ENCODE measurements around the gene TTLL9.
"Not testable (repeated sequence)": the region's sequence is repeated elsewhere in the genome, so short reads cannot be mapped to it uniquely, and the experiment has no call there.

TTLL9 gene

GRCh38 chr20:31890646-31891045 is 20.2 kb downstream of the TTLL9 start:
- no peak for DNase-seq

- no peak for DNase-seq
Observed at GRCh38 chr20:31894980-31895675, 24.7 kb downstream of the TTLL9 start.

DNA sequence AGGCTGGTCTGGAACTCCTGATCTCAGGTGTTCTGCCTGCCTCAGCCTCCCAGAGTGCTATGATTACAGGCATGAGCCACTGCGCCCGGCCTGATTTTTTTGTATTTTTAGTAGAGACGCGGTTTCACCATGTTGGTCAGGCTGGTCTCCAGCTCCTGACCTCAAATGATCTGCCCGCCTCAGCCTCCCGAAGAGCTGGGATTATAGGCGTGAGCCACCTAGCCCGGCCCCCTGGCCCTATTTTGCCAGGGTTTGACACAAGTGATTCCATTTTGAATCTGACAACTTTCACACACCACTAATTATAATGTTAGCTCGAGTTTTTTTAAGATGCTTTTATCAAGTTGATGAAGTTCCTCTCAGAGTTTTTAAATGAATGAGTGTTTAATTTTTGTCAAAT is 25.6 kb downstream of the TTLL9 start:
- DNase-seq: no peak

DNA sequence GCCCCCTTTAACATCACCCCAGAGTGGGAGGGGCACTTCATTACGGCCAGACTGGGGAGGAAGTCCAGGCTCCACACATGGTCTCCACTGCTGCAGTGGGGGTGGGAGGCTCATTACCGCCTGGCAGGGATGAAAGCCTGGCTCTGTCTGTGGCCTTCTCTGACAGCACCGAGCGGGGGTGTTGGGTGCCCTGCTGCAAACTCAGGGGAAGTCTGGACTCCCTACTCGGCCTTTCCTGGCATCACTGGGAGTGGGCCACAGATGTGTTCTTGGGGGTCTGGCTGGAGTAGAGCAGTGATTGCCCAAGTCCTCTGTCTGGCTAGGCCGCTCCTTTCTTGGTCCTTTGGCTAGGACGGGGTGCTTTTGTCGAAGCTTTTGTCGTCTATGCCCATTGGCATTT is 27.1 kb downstream of the TTLL9 start:
- DNase-seq: no peak

DNA sequence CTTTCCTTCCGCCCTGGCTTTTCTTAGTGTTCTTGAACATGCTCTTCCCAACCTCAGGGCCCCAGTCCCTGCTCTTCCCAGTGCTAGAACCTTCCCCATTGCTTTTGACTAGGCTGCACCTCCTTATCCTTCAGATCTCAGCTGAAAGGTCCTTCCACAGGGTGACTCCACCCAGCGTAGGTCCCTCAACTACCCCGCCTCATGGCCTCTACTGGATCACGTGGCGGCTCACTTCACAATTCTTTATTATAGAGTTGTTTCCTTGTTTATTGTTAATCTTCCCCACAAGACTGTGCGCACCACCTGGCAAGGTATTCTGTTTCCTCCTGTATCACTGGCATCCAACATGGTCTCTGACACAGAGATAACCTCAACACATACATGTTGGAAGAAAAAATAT is 31.2 kb downstream of the TTLL9 start:
- no peak for DNase-seq

DNA sequence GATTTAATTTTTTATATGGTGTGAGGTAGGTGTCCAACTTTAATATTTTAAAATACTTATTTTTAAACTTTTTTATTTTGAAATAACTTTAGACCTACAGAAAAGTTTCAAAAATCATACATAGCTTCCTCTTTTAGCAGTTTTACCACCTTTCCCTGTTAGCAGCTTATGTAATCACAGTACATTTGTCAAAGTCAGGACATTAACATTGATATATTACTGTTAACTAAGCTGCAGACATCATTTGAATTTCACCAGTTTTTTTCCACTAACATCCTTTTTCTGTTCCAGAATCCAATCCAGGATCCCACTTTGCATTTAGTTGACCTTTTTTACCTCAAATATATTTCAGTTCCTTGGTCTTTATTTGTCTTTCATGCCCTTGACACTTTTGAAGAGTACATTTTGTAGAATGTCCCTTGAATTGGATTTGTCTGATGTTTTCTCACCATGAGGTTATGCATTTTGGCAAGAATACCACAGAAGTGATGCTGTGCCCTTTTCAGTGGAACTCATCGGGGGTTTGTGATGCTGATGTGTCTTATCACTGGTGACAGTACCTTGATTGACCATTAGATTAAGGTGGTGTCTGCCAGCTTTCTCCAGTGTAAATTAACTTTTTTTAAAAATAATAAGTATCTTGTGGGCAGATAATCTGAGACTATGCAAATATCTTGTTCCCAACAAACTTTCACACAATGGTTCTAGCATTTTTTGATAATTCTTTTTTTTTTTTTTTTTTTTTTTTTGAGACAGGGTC is 33.4 kb downstream of the TTLL9 start:
- DNase-seq: no peak

GRCh38 chr20:31906001-31906400 is 35.6 kb downstream of the TTLL9 start:
- no peak for DNase-seq

DNA sequence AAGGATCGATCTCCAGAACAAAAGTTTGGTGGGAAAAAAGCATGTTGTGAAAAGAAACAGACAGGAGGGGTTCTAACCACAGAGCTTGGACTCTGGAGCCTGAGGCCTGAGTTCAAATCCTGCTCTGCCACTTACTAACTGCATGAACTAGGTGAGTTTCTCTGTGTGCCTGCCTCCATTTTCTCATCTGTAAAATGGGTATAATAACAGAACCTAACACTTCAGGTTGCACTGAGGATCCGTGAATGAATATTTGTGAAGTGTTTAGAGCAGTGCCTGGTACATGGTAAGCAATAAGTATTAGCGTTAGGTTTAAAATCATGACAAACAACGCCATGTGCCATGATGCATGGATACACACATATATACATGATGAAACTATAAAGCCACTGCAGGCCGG is 36.6 kb downstream of the TTLL9 start:
- DNase-seq: no peak

GRCh38 chr20:31908016-31908415 is 37.6 kb downstream of the TTLL9 start:
- no peak for DNase-seq

DNA sequence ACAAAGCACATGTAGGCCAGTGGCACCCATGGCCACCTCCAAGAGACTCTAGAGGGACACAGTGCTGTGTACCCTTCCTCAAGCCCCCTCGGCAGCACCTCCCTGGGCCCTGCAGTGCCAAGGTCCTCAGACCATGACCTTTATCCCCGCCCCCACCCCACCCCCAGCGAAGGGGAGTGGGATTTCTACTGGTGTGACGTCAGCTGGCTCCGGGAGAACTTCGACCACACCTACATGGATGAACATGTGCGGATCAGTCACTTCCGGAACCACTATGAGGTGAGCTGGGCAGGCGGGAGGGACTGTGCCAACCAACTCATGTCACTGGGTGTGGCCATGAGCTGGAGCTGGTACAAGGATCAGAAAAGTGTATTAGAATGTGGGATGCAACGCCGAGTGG is 38.0 kb downstream of the TTLL9 start:
- no peak for DNase-seq

GRCh38 chr20:31909253-31910070 is 39.0 kb downstream of the TTLL9 start:
- DNase-seq: no peak

DNA sequence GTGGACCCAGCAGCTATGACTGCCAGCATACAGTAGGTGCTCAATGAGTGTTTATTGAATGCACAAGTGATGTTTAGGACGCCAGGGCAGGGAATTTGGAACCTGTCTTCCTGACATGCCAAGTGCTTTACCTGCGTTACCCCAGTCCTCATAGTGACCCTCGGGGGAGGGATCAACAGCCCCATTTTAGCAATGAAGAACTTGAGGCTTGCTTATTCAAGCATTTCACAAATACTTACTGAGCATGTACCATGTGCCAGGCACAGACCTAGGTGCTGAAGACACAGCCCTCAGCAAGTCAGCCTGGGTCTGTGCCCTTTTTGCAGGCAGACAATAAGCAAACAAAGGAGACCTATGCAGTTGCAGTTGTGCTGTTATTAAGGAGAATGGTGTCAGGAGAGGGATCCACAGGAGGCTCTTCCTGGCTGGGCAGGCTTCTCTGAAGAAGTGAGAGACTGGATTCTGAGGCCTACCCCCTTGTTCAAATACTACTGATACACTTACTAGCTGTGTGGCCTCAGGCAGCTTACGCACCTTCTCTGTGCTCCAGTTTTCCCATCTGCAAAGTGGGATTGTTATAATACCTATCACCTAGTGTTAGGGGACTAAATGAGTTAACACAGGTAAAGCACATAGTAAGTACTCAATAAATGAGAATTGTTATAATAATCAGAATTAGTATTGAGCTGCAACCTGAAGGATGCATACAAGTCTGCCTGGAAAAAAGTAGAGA is 39.8 kb downstream of the TTLL9 start:
- no peak for DNase-seq

DNA sequence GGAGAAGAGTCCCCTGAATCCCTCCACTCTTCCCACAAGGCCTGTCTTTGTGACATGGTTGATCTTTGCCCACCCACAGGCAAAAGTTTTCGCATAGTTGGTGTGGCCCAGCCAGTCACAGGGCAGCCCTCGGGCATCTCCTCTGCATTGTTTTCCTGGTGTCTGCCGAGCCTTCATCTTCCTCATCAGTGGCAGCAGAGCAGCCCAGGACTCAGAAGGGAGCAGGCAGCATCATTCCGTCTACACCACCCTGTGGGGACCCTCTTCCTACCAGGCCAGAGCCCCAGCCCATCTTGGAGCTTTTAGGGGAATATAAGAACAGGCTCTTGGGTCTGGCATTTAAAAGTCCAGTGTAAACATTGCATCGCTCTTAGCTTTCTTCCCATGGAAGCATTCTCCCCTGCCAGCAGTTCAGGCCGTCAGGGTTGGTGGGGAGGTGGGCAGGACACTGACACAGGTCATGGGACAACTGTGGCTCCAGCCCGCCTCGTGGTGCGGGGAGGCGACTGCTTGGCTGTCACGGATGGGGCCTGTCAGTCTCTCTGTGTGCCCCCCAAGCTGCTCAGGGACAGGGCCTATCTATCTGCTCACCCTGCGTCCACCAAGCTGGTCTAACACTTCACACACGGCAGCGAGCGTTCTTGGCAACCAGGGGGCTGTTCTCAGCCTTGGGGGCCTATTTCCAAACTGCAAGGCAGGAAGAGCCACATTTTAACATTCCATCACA is 43.2 kb downstream of the TTLL9 start:
- DNase-seq: no peak

GRCh38 chr20:31914170-31914569 is 43.7 kb downstream of the TTLL9 start:
- no peak for DNase-seq

DNA sequence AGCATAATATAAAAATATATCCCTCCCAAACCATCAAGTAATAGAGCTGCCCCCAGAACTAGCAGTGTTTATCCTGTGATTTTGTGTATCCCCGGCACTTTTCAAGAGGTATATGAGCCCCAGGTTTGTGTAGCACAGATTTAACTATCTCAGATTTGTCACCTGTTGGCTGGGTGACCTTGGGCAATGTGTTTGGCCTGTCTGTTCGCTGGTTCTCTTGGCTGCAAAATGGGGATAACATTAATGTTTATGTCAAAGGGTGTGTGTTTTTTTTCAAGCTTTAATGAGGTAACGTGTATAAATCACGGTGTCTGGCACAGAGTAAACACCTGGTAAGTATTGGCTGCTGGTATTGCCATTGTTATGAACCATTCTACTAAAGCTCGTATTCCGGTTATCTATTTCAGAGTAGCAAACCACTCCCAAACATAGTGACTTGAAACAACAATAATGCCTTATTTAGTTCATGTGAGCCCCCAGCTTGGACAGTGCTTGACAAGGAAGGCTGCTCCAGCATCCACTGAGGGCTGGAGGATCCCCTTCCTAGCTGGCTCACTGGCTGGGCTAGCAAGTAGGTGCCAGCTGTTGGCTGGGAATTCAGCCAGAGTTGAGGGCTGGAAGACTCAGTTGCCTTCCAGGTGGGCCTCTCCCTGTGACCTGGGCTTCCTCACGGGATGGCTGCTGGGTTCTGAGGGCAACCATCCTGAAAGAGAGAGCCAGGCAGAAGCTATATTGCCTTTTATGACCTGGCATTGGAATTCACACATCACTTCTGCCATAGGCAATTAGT is 45.3 kb downstream of the TTLL9 start:
- peak; percentile 37 for DNase-seq

- DNase-seq: no peak
Observed at GRCh38 chr20:31916708-31917107, 46.3 kb downstream of the TTLL9 start.

- DNase-seq: not testable (repeated sequence)
Observed at GRCh38 chr20:31917962-31918412, 47.6 kb downstream of the TTLL9 start.

GRCh38 chr20:31918466-31919105 is 48.2 kb downstream of the TTLL9 start:
- DNase-seq: no peak

- DNase-seq: no peak
Observed at GRCh38 chr20:31919410-31920155, 49.1 kb downstream of the TTLL9 start.

DNA sequence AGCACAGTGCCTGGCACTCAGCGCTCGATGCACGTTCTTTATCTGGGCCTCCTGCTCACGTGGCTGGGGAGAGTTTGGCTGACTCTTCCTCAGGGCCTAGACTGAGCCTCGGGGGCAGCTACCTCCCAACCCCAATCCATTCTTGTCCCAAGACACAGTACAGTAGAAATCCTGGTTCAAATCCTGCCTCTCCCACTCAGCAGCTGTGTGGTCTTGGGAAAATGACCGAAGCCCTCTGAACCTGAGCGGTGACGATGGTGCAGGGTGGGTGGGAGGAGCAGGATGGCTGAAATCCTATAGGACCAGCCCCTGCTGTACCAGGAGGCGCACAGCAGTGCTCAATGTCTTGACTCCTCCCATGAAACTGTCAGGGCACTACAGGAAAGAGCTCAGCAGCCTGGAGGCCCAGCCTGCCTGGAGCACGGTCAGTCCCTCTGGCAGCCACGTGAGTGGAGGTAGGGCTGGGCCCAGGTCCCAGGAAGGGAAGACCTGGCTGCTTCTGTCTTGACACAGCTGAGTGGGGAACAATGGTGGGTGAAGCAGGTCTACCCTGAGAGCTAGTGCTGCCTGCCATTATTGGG is 49.9 kb downstream of the TTLL9 start:
- no peak for DNase-seq

Measured in NCI-H774 (cell line).